ENCODE results near the gene COL4A2. TPM values are rescaled to one million over a fixed set of nuclear protein-coding genes. Genes with fewer than 3 reads are reported as not detected.

Gene COL4A2
- total RNA-seq, 1 experiment from 2014 or later: 1.6 TPM

DNA sequence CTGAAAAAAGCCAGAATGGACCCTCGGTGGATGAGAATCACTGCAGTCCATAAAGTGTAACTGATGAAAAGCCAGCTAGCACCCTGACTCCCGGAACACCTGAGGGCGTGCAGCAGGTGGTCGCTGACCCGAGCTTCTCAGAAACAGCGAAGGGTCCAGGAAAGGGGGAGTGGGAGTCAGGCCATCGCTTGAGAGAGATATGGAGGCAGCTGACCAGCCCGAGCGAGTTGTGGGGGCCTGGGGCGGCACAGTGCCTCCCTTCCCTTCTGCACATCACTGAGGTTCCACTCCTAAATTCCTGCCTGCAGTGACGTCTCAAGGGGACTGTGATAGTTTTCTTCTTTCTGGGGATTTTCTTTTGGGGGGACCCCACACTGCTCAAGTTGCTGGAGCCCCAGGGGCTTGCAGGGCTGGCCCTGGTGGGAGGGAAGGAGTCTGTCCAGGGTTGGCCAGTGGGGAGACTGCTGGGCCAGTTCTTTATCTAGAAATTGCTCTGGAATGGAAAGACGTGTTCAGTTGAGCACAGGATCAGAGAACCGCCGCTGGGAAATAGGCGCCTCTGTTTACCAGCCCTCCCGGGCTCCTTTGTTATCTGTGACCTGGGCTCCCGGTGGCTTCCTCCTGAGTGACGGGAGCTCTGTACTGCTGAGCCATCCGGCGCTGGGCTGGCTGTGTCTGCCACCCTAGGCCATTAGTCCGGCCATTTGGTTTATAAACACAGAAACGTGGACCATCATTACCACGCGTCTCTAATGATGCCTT lies 183.1 kb downstream of the COL4A2 start:
- ChIA-PET CTCF (no interaction called here), RAD21 (ENCODE audit: low non-redundant PET in 1 of 2, low total read pairs in 2 of 2, uncharacterized antibody in 2 of 2, unreplicated experiment in 2 of 2) (no interaction called here), POLR2A (no interaction called here)
- no peaks in the 10 kb centered on the region for H4K20me1 ChIP-seq (ENCODE audit: insufficient read depth)
- no peak overlapping the region for H3K4me2 ChIP-seq (ENCODE audit: low read length)
- no peak overlapping the region for H3K4me3 ChIP-seq (replicated peaks in 1 of 2; ENCODE audit: low read depth in 1 of 2, low read length in 2 of 2)
- no peaks in the 10 kb centered on the region for H3K27me3 ChIP-seq (ENCODE audit: insufficient read depth, low read length)
- no TSS peak for BruUV-seq (replicated peaks)
- no peak overlapping the region for H3K27ac ChIP-seq (ENCODE audit: low read depth, low read length)
- no peak for TF ChIP-seq ATF3 (IDR thresholded peaks at IDR 0.05)
- no peak for TF ChIP-seq YY1 (IDR thresholded peaks at IDR 0.05; ENCODE audit: extremely low read depth, insufficient replicate concordance, low read depth, low read length)
- no peak for TF ChIP-seq TCF7L2 (IDR thresholded peaks at IDR 0.05; ENCODE audit: borderline replicate concordance, extremely low read depth, insufficient read depth, insufficient read length)
- TF ChIP-seq ZNF274 (IDR thresholded peaks at IDR 0.05; ENCODE audit: low read depth, low read length): no peak
- TF ChIP-seq ELF1 (IDR thresholded peaks at IDR 0.05; ENCODE audit: borderline replicate concordance, low read depth): no peak
- no peak for TF ChIP-seq SP1 (IDR thresholded peaks at IDR 0.05; ENCODE audit: low read depth)
- no peak for TF ChIP-seq ZBTB33 (IDR thresholded peaks at IDR 0.05; ENCODE audit: extremely low read depth, insufficient replicate concordance, low read length)
- no peak for TF ChIP-seq MAX (IDR thresholded peaks at IDR 0.05)
- no peak for TF ChIP-seq POLR2AphosphoS5 (IDR thresholded peaks at IDR 0.05; ENCODE audit: low read depth, low read length)
- no peak for TF ChIP-seq SRF (IDR thresholded peaks at IDR 0.05; ENCODE audit: low read depth)
- TF ChIP-seq RAD21 (IDR thresholded peaks at IDR 0.05; ENCODE audit: low read depth): no peak
- TF ChIP-seq FOSL1 (IDR thresholded peaks at IDR 0.05; ENCODE audit: low read depth): no peak
- TF ChIP-seq CBX3 (IDR thresholded peaks at IDR 0.05; ENCODE audit: low read depth): no peak
- TF ChIP-seq SIN3A (IDR thresholded peaks at IDR 0.05; ENCODE audit: low read depth): no peak
- peaks cover 4 to 10% of the 10 kb centered on the region in 2 experiments; a peak in 3 of 4 replicates for H3K4me1 ChIP-seq (ENCODE audit: control insufficient read depth in 1 of 2, insufficient read depth in 2 of 2, low read length in 2 of 2)
- intact Hi-C loops (cut with micrococcal nuclease): no loop called here
- H3K9me3 ChIP-seq (ENCODE audit: control insufficient read depth in 1 of 2, insufficient read depth in 1 of 2, low read depth in 1 of 2, low read length in 2 of 2): no peaks in the 10 kb centered on the region
- no peak overlapping the region for H2AFZ ChIP-seq (ENCODE audit: low read depth, low read length, poor library complexity, severe bottlenecking)
- no peak overlapping the region for H3K9ac ChIP-seq (ENCODE audit: low read length)
- no peak for DNase-seq (ENCODE audit: low read depth, low spot score)
- H3K36me3 ChIP-seq (ENCODE audit: control insufficient read depth in 1 of 2, insufficient read depth in 2 of 2, low read length in 2 of 2): no peaks in the 10 kb centered on the region
- no peaks in the 10 kb centered on the region for H3K79me2 ChIP-seq (ENCODE audit: insufficient read depth, low read length)
- H3K9me2 ChIP-seq (ENCODE audit: insufficient read depth): no peaks in the 10 kb centered on the region
- no peak for ATAC-seq
